HCT116 (cell line): Measurements from ENCODE around the gene NTHL1. TPM values are rescaled to one million over a fixed set of nuclear protein-coding genes. Genes with fewer than 3 reads are reported as not detected.

Experiments
- ATAC-seq: fragments of 200-7000 bp; cut with Tn5 transposase; 2 replicates; pipeline ENCODE4 v1.9.1; 2020; ENCODE audit warnings: mild to moderate bottlenecking, moderate library complexity
- BruUV-seq: library from RNA; stranded (reverse); fragments of 400-500 nt; replicated peaks from 2 replicates; lab custom pipeline; 2021; lab: Mats Ljungman, UMichigan
- CTCF ChIA-PET: fragments of 300-600 bp; sonication (Branson Sonifier 250); formaldehyde crosslinking; loops from one replicate; lab custom pipeline; 2021; ENCODE audit warnings: antibody characterized with exemption; lab: Charles Lee
- POLR2A ChIA-PET: fragments of 300-600, 350-600 bp; sonication (Branson Sonifier 250); formaldehyde crosslinking; loops from one replicate; lab custom pipeline; 2021; ENCODE audit warnings: antibody characterized with exemption; lab: Charles Lee
- RAD21 ChIA-PET, 2 experiments: fragments of 300-600 bp; sonication (Branson Sonifier 250); formaldehyde crosslinking; loops; one replicate each; lab custom pipeline; 2023; ENCODE audit warnings: low total read pairs in 2 of 2; ENCODE audit not compliant: uncharacterized antibody in 2 of 2, unreplicated experiment in 2 of 2, low non-redundant PET in 1 of 2; lab: Charles Lee
- DNase-seq: peaks from one replicate; pipeline ENCODE4 v3.0.0-alpha.2; 2010; ENCODE audit warnings: low read depth, low spot score
- H2AFZ ChIP-seq: fragments of 200-600 bp; shearing (Covaris generic), sonication (generic); 2 replicates; pipeline ENCODE4 v1.6.1; 2017; ENCODE audit warnings: low read depth, mixed run types, mixed read lengths, antibody characterized with exemption, low read length; ENCODE audit not compliant: poor library complexity, severe bottlenecking
- H3K27ac ChIP-seq: 2 replicates; pipeline ENCODE4 v1.5.1; 2012; ENCODE audit warnings: low read depth, low read length
- H3K27me3 ChIP-seq: fragments of 200-600 bp; sonication (generic); 2 replicates; pipeline ENCODE4 v1.6.1; 2016; ENCODE audit warnings: mixed run types, low read length, mixed read lengths; ENCODE audit not compliant: insufficient read depth
- H3K36me3 ChIP-seq, 2 experiments: fragments of 200-500 bp in 1 of 2; fragments of 200-600 bp in 1 of 2; sonication (Bioruptor generic) in 1 of 2; sonication (generic) in 1 of 2; 2 replicates each; pipeline versions ENCODE4 v1.5.1 to v1.6.1; 2014 to 2016; ENCODE audit warnings: low read length in 2 of 2, inconsistent platforms in 1 of 2, mixed read lengths in 1 of 2, mixed run types in 1 of 2; ENCODE audit not compliant: insufficient read depth in 2 of 2, control insufficient read depth in 1 of 2
- H3K4me1 ChIP-seq, 2 experiments: fragments of 200-600 bp in 1 of 2; sonication (generic) in 1 of 2; 2 replicates each; pipeline versions ENCODE4 v1.5.1 to v1.6.1; 2012 to 2017; ENCODE audit warnings: low read length in 2 of 2, inconsistent platforms in 1 of 2, mild to moderate bottlenecking in 1 of 2, mixed read lengths in 1 of 2, mixed run types in 1 of 2, moderate library complexity in 1 of 2; ENCODE audit not compliant: insufficient read depth in 2 of 2, control insufficient read depth in 1 of 2
- H3K4me2 ChIP-seq: fragments of 200-600 bp; sonication (generic); 2 replicates; pipeline ENCODE4 v1.6.1; 2017; ENCODE audit warnings: mixed run types, low read length, mixed read lengths
- H3K4me3 ChIP-seq, 2 experiments: fragments of 200-600 bp in 1 of 2; sonication (generic) in 1 of 2; replicated peaks in 1 of 2; 2 replicates each; pipeline ENCODE4 v1.5.1; 2011 to 2016; ENCODE audit warnings: low read length in 2 of 2, control low read depth in 1 of 2, low read depth in 1 of 2, mild to moderate bottlenecking in 1 of 2, mixed read lengths in 1 of 2, mixed run types in 1 of 2
- H3K79me2 ChIP-seq: fragments of 200-600 bp; sonication (generic); 2 replicates; pipeline ENCODE4 v1.6.1; 2017; ENCODE audit warnings: mild to moderate bottlenecking, mixed run types, low read length, moderate library complexity, mixed read lengths; ENCODE audit not compliant: insufficient read depth
- H3K9ac ChIP-seq: fragments of 200-600 bp; sonication (generic); 2 replicates; pipeline ENCODE4 v1.6.1; 2016; ENCODE audit warnings: low read length, mixed read lengths
- H3K9me2 ChIP-seq: fragments of 200-600 bp; sonication (generic), shearing (Covaris generic); 2 replicates; pipeline ENCODE4 v1.6.1; 2017; ENCODE audit warnings: mixed run types, mild to moderate bottlenecking, moderate library complexity; ENCODE audit not compliant: insufficient read depth
- H3K9me3 ChIP-seq, 2 experiments: fragments of 200-500 bp in 1 of 2; fragments of 200-600 bp in 1 of 2; sonication (Bioruptor generic) in 1 of 2; sonication (generic) in 1 of 2; 2 replicates each; pipeline ENCODE4 v1.6.1; 2014 to 2017; ENCODE audit warnings: low read length in 2 of 2, mixed read lengths in 2 of 2, inconsistent platforms in 1 of 2, low read depth in 1 of 2, mild to moderate bottlenecking in 1 of 2, mixed run types in 1 of 2, moderate library complexity in 1 of 2; ENCODE audit not compliant: control insufficient read depth in 1 of 2, insufficient read depth in 1 of 2
- H4K20me1 ChIP-seq: fragments of 200-600 bp; sonication (generic), shearing (Covaris generic); 2 replicates; pipeline ENCODE4 v1.6.1; 2017; ENCODE audit warnings: mixed run types, mild to moderate bottlenecking, moderate library complexity; ENCODE audit not compliant: insufficient read depth
- CBX3 ChIP-seq: IDR thresholded peaks from 2 replicates; pipeline ENCODE4 v1.6.1; 2012; ENCODE audit warnings: low read depth
- CEBPB ChIP-seq: IDR thresholded peaks from 2 replicates; pipeline ENCODE4 v1.6.1; 2012; ENCODE audit warnings: low read depth
- EGR1 ChIP-seq: IDR thresholded peaks from 2 replicates; pipeline ENCODE4 v1.6.1; 2012; ENCODE audit warnings: low read depth
- EZH2 ChIP-seq: fragments of 200-600 bp; sonication (generic); IDR thresholded peaks from 2 replicates; pipeline ENCODE4 v1.6.1; 2017; ENCODE audit warnings: antibody characterized with exemption, mixed run types
- EZH2phosphoT487 ChIP-seq: fragments of 200-600 bp; IDR thresholded peaks from 2 replicates; pipeline ENCODE4 v1.6.1; 2018; ENCODE audit warnings: antibody characterized with exemption, borderline replicate concordance
- FOSL1 ChIP-seq: IDR thresholded peaks from 2 replicates; pipeline ENCODE4 v1.6.1; 2012; ENCODE audit warnings: low read depth
- JUND ChIP-seq: IDR thresholded peaks from 2 replicates; pipeline ENCODE4 v1.6.1; 2012
- POLR2A ChIP-seq: IDR thresholded peaks from 2 replicates; pipeline ENCODE4 v1.7.0; 2011; ENCODE audit warnings: borderline replicate concordance; ENCODE audit not compliant: insufficient read depth, insufficient read length; ENCODE audit errors: extremely low read depth
- POLR2AphosphoS5 ChIP-seq: IDR thresholded peaks from 2 replicates; pipeline ENCODE4 v1.6.1; 2011; ENCODE audit warnings: mild to moderate bottlenecking, low read depth, low read length, moderate library complexity
- RAD21 ChIP-seq: IDR thresholded peaks from 2 replicates; pipeline ENCODE4 v1.6.1; 2012; ENCODE audit warnings: low read depth, mild to moderate bottlenecking
- SIN3A ChIP-seq: IDR thresholded peaks from 2 replicates; pipeline ENCODE4 v1.6.1; 2012; ENCODE audit warnings: low read depth
- SP1 ChIP-seq: IDR thresholded peaks from 2 replicates; pipeline ENCODE4 v1.6.1; 2012; ENCODE audit warnings: low read depth
- SRF ChIP-seq: IDR thresholded peaks from 2 replicates; pipeline ENCODE4 v1.6.1; 2012; ENCODE audit warnings: low read depth
- TCF7L2 ChIP-seq: IDR thresholded peaks from 2 replicates; pipeline ENCODE4 v1.7.0; 2011; ENCODE audit warnings: borderline replicate concordance, inconsistent platforms; ENCODE audit not compliant: insufficient read depth, insufficient read length; ENCODE audit errors: extremely low read depth
- YY1 ChIP-seq: IDR thresholded peaks from 2 replicates; pipeline ENCODE4 v1.6.1; 2011; ENCODE audit warnings: low read length, low read depth, moderate library complexity, mild to moderate bottlenecking; ENCODE audit not compliant: insufficient replicate concordance; ENCODE audit errors: extremely low read depth
- ZBTB33 ChIP-seq: IDR thresholded peaks from 2 replicates; pipeline ENCODE4 v1.6.1; 2011; ENCODE audit warnings: mild to moderate bottlenecking, low read length, moderate library complexity; ENCODE audit not compliant: insufficient replicate concordance; ENCODE audit errors: extremely low read depth
- ZFX ChIP-seq: fragments of 450-650 bp; IDR thresholded peaks from 2 replicates; pipeline ENCODE4 v1.6.1; 2017
- intact Hi-C: fragments of 100-400 bp; cut with micrococcal nuclease; formaldehyde crosslinking; loops from 2 replicates; pipeline ENCODE4 v1.10.0; 2022
- total RNA-seq: library from RNA; stranded (reverse); gene quantifications from one replicate; pipeline ENCODE4 v1.2.1, GENCODE V29; 2021; ENCODE audit not compliant: unreplicated experiment
- TF ChIP-seq, protein P1 (sequence below): IDR thresholded peaks from 2 replicates; pipeline ENCODE4 v1.6.1; 2012
- TF ChIP-seq, protein P2 (sequence below): IDR thresholded peaks from 2 replicates; pipeline ENCODE4 v1.6.1; 2012; ENCODE audit warnings: low read depth
- TF ChIP-seq, protein P3 (sequence below), 3 experiments: fragments of 200-600 bp in 1 of 3; sonication (generic) in 1 of 3; IDR thresholded peaks in 2 of 3; conservative IDR thresholded peaks in 1 of 3; 2 replicates each; pipeline ENCODE4 v1.5.1; 2012 to 2017; ENCODE audit warnings: low read depth in 2 of 3, low read length in 2 of 3, antibody characterized with exemption in 1 of 3, borderline replicate concordance in 1 of 3, control low read depth in 1 of 3, mild to moderate bottlenecking in 1 of 3, mixed read lengths in 1 of 3, mixed run types in 1 of 3, moderate library complexity in 1 of 3; ENCODE audit not compliant: insufficient read depth in 1 of 3

NTHL1 gene
- total RNA-seq, 1 experiment from 2014 or later, result 40.1 TPM

DNA sequence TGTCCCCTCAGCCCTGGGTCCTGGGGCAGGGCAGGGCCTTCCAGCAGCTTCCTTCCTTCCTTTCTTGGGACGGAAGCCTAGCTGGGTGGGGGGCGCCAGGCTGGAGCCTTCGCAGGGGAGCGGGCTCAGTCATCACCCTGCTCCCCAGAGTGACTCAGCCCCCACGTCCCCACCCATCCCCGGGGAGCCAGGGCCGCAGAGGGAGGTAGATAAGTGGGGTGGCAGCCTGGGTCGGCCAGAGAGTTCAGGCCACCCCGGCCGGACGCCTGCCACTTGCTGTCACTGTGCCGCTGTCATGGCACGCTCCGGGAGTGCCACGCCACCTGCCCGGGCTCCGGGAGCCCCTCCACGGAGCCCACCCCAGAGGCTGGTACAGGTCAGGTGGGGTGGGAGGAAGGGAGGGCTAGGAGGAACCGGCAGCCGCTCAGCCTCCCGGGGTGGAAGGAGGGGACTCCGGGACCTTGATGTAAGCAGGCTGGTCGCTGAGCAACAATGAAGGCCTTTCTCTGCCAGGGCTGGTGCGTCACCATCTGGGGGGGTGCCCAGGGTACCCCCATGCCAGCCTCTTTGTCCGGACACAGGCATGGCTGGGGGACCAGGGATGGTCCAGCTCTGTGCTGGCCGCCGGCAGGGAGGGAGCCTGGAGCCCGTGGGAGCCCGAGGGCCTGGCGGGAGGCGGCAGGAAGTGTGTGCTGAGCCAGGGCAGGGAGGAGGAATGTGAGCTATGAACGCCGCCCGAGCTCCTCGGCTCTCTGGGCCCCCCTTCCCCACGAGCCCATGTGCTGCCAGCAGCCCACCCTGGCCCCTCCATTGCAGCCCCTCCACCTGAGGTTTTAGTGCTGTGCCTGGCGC lies 14.4 kb downstream of the NTHL1 start:
- Histone ChIP-seq H3K9me3 (no peaks in the 10 kb centered on the region), H3K27ac (no peak overlapping the region), H3K4me3 (no peak overlapping the region), H3K4me2 (no peak overlapping the region), H3K36me3 (no peaks in the 10 kb centered on the region), H3K9ac (no peak overlapping the region), H3K79me2 (peaks cover 3% of the 10 kb centered on the region; the same call in 1 of the 2 replicates), H3K27me3 (no peaks in the 10 kb centered on the region), H4K20me1 (no peaks in the 10 kb centered on the region), H3K9me2 (no peaks in the 10 kb centered on the region), H2AFZ (no peak overlapping the region), H3K4me1 (peaks cover 0 to 6% of the 10 kb centered on the region in 2 experiments; a peak in 2 of 4 replicates)
- ChIA-PET RAD21 (no interaction called here), POLR2A (no interaction called here), CTCF (no interaction called here)
- ATAC-seq (no peak), DNase-seq (no peak)
- TF ChIP-seq, protein P1, sequence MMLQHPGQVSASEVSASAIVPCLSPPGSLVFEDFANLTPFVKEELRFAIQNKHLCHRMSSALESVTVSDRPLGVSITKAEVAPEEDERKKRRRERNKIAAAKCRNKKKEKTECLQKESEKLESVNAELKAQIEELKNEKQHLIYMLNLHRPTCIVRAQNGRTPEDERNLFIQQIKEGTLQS, result no peak
- TF ChIP-seq EZH2phosphoT487, result no peak
- TF ChIP-seq SP1, result no peak
- TF ChIP-seq TCF7L2, result no peak
- no peak for TF ChIP-seq ZFX
- no peak for TF ChIP-seq EGR1
- TF ChIP-seq CEBPB, result no peak
- TF ChIP-seq YY1, result no peak
- no peak for TF ChIP-seq CBX3
- no peak for TF ChIP-seq RAD21
- TF ChIP-seq, protein P2, sequence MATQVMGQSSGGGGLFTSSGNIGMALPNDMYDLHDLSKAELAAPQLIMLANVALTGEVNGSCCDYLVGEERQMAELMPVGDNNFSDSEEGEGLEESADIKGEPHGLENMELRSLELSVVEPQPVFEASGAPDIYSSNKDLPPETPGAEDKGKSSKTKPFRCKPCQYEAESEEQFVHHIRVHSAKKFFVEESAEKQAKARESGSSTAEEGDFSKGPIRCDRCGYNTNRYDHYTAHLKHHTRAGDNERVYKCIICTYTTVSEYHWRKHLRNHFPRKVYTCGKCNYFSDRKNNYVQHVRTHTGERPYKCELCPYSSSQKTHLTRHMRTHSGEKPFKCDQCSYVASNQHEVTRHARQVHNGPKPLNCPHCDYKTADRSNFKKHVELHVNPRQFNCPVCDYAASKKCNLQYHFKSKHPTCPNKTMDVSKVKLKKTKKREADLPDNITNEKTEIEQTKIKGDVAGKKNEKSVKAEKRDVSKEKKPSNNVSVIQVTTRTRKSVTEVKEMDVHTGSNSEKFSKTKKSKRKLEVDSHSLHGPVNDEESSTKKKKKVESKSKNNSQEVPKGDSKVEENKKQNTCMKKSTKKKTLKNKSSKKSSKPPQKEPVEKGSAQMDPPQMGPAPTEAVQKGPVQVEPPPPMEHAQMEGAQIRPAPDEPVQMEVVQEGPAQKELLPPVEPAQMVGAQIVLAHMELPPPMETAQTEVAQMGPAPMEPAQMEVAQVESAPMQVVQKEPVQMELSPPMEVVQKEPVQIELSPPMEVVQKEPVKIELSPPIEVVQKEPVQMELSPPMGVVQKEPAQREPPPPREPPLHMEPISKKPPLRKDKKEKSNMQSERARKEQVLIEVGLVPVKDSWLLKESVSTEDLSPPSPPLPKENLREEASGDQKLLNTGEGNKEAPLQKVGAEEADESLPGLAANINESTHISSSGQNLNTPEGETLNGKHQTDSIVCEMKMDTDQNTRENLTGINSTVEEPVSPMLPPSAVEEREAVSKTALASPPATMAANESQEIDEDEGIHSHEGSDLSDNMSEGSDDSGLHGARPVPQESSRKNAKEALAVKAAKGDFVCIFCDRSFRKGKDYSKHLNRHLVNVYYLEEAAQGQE, result no peak
- TF ChIP-seq EZH2, result no peak
- no peak for TF ChIP-seq JUND
- no peak for TF ChIP-seq POLR2AphosphoS5
- no peak for TF ChIP-seq POLR2A
- TF ChIP-seq SIN3A, result no peak
- no peak for TF ChIP-seq ZBTB33
- TF ChIP-seq, protein P3, sequence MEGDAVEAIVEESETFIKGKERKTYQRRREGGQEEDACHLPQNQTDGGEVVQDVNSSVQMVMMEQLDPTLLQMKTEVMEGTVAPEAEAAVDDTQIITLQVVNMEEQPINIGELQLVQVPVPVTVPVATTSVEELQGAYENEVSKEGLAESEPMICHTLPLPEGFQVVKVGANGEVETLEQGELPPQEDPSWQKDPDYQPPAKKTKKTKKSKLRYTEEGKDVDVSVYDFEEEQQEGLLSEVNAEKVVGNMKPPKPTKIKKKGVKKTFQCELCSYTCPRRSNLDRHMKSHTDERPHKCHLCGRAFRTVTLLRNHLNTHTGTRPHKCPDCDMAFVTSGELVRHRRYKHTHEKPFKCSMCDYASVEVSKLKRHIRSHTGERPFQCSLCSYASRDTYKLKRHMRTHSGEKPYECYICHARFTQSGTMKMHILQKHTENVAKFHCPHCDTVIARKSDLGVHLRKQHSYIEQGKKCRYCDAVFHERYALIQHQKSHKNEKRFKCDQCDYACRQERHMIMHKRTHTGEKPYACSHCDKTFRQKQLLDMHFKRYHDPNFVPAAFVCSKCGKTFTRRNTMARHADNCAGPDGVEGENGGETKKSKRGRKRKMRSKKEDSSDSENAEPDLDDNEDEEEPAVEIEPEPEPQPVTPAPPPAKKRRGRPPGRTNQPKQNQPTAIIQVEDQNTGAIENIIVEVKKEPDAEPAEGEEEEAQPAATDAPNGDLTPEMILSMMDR (IDR thresholded peaks at IDR 0.05 in 2 of 3, conservative IDR thresholded peaks at IDR 0.05 in 1 of 3; ENCODE audit: borderline replicate concordance in 1 of 3, insufficient read depth in 1 of 3, low read depth in 2 of 3, low read length in 2 of 3), result no peak
- no peak for TF ChIP-seq FOSL1
- TF ChIP-seq SRF, result no peak
- intact Hi-C loops, result no loop called here
- no TSS peak for BruUV-seq
